HTERT RPE-1 (cell line): ENCODE data around the gene SHKBP1.

Source experiments
- in situ Hi-C: fragments of 300-500 bp; cut with MboI; formaldehyde crosslinking; loops from 4 replicates; pipeline ENCODE4 v1.14.3; 2020; ENCODE audit warnings: low sequenced_read_pairs

Gene SHKBP1

DNA sequence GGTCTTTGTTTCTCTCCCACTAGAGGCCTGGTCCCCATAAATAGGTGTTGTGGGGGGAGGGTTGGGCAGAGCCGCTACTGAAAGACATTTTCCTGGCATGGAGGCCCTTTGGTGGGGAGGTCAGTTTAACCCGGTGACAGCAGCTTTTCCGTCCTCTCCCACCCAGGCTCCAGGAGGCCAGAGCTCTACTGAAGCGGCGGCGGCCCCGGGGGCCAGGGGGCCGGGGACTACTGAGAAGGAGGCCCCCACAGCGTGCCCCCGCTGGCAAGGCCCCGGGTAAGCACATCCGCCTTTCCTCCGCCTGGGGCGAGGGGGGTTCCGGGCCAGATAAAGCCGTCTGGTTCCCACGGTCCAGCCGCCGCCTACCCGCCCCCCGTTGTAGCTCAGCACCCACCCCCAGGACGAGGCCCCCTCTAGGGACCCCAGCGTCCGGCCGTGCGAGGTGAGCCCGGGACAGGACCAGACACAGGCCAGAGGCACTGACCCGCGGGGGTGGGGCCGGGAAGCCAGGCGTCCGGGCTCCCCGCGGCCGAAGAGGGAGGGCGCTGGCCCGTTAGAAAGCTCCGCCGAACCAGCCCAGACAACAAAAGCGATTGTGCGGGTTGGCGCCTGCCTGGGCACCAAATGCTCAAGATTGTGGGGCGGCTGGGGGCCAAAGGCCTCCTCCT, 23.4 kb downstream of the SHKBP1 start:
- in situ Hi-C loops = no loop called here

DNA sequence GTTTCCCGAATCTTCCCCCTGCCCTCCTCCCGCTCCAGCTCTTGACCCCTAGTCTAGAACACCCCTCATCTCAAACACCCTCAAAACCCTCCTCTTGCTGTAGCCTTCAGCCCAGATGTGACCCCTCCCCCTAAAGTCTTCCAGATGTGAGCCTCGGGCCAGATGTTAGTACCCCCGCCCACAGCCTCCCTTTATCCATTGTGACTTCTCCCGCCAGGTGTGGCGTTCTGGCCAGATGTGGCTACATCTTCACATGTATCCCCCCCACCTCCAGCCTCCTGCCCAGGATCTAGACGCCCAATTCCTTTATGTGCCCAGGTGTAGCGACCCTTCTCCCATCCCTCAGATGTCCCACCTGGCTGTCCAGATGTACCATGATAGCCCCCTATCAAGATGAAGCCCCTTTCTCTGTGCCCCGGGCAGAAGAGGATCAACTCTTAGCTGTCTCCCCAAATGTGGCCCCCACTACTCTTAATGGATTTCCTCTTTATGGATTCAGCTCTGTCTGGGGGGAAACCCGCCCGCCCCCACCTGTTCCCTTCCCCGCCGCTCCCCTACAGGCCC, 24.0 kb downstream of the SHKBP1 start:
- in situ Hi-C loops = no loop called here

DNA sequence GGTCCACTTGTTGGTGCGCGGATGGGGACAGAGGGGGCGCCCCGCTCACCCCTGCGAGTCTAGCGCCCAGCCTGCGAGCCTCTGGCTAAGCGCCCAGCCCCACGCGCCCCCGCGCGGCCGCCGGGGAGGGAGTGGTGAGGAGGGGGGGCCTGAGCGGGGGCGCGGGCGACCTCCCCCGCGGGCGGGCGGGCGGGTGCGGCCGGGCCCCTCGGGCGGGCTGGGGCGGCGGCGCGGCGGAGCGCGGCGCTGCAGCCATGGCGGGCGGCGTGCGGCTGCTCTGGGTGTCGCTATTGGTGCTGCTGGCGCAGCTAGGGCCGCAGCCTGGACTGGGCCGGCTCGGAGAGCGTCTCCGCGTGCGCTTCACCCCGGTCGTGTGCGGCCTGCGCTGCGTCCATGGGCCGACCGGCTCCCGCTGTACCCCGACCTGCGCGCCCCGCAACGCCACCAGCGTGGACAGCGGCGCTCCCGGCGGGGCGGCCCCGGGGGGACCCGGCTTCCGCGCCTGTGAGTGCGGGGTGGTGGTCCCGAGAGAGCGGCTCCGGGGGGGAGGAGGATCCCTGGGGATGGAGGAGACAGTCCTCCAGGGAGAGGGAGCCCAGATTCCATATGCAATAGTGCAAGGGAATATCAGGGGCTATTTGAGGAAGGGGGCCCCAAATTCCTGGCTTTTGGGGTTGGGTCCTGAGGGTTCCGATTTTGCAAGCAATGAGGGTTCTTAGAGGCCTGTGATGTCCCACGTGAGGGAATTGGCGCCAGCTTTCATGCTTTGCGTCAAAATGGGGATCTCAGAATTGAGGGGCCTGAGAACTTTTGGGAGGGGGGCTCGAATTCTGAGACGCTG, 24.7 kb downstream of the SHKBP1 start, which contains the start of gene LTBP4:
Gene LTBP4 (plus strand): TSS at position 236 of the 841 bp plus-strand sequence. CDS start 19 bp downstream, at position 255.
- in situ Hi-C loops = no loop called here

DNA sequence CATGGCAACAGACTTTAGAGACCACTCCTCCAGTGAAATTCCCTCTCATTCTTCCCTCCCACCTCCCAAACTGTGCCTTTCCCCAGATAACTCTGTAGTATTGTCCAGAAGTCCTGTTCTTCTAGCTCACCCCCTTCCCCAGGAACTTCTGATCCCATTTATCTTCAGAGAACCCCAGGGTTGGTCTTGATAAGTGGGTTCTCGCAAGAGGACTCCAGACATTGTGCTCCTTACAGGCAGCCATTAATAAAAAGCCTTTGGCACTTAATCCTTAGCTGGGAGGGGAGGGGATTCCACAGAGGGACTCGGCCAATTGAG, 26.4 kb downstream of the SHKBP1 start:
- in situ Hi-C loops = no loop called here

DNA sequence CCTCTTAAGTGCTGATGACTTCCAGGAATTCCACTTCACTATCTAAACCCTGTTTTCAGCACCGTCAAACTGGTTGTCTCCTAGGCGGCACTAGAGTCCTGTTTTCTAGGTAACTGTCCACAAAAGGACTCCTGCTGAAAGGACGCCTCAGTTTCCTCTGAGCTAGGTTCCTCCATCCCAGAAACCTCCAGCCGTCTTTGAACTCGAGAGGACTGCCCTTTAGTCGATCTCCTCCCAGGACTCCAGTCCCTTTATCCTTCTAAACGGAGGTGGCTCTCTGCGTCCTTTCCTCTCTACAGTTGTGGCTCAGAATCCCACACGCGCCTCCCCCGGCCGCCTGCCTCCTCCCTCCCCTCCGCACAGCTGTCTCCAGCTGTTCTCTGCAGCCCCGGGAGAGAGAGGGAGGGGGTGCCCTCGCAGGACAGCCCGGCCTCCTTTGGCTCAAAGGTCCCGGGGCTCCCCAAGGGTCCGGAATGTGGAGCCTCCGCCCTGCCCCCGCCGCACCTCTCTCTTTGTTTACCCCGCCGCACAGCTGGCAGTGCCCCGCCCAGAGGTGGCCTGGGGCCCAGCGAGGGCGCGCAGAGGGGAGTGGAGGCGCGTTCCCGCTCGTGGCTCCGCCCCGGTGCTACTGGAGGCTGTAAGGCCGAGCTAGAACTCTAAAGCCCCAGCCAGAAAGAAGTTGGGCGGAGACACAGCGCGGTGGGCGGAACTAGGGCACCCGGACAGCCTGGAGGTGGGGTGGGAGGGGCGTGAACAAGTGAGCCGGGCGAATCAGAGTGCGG, 26.9 kb downstream of the SHKBP1 start:
- in situ Hi-C loops = no loop called here

DNA sequence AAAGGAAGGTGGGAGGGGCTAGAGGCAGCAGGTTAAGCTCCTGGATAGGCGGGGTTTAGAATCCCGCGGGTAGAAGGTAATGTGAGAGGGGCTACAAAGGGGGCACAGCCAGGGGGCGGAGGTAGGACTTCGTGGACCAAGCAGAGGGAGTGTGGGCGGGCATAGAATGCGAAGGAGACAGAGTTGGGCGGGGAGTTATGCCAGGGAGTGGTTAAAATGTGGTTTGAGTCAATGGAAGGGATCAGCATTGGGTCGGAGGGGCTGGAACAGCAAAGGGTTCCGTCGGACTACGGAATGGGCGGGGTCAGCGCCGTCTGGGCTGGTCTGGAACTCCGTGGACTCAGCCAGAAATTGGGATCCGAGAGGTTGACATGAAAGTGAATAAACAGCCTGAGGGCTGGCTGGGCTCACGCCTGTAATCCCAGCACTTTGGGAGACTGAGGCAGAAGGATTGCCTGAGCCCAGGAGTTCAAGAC, 27.5 kb downstream of the SHKBP1 start:
- in situ Hi-C loops = no loop called here

DNA sequence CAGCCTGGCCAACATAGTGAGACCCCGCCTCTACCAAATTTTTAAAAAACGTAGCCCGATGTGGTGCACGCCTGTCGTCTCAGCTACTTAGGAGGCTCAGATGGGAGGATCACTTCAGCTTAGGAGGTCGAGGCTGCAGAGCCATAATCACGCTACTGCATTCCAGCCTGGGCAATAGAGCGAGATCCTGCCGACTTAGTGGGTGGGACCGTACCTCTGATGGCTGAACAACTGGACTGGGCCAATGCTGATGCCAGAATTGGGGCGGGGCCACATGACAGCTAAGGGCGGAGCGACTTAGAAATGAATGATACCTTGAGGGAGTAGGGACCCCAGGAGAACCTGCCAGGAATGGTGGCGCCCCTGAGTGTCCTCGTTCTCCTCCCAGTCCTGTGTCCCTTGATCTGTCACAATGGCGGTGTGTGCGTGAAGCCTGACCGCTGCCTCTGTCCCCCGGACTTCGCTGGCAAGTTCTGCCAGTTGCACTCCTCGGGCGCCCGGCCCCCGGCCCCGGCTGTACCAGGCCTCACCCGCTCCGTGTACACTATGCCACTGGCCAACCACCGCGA, 28.1 kb downstream of the SHKBP1 start:
- in situ Hi-C loops = no loop called here

DNA sequence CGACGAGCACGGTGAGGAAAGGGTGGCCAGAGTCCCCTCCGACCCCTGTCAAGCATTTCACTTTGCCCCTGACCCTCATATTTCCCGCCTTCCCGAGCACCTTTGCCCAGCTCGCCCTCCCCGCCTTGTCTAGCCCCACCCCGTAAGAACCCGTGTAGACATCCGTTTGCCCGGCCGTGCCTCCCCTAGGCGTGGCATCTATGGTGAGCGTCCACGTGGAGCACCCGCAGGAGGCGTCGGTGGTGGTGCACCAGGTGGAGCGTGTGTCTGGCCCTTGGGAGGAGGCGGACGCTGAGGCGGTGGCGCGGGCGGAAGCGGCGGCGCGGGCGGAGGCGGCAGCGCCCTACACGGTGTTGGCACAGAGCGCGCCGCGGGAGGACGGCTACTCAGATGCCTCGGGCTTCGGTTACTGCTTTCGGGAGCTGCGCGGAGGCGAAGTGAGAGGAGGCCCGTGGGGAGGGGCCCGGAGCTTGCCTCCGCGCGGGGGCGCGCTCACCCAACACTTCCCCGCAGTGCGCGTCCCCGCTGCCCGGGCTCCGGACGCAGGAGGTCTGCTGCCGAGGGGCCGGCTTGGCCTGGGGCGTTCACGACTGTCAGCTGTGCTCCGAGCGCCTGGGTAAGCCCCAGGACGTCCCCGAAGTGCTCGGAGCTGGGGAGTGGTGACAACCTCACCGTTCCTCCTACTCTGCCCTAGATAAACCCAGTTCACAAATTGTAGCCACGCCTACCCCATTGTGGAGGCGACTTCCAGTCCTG, 28.7 kb downstream of the SHKBP1 start:
- in situ Hi-C loops = no loop called here

DNA sequence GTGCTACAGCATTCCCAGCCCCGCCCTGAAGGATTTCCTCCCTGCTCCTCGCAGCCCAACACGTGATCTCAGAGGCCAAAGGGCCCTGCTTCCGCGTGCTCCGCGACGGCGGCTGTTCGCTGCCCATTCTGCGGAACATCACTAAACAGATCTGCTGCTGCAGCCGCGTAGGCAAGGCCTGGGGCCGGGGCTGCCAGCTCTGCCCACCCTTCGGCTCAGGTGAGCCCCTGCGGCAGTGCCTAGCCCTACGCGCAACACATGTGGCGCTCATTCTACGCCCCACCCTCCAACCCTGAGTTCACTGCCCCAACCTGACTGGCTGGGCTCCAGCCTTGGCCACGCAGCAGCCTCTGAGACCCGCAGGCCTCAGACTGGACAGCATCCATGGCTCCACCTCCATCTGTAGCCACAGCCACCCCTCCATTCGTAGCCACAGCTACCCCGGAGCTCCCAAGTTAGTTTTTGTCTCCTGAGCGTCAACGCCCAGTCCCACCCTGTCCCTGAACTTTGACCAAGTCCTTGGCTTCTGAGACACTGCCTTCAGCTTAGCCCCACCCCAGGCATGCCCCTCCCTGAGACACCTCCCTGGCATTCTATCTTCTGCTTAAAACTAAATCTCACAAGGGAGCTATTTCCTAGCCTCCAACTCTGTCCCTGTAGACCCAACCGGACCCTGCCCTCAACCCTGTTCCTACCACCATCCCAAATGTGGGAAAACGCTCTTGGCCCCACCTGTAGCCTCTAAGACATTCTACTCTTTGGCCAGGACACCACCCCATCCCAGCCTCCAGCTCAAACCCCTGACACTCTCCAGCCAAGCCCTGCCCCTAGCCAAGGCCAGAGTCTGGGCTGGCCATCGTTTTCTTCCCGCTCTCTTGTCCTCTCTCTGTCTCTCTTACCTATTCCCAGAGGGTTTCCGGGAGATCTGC, 30.9 kb downstream of the SHKBP1 start:
- in situ Hi-C loops = no loop called here

DNA sequence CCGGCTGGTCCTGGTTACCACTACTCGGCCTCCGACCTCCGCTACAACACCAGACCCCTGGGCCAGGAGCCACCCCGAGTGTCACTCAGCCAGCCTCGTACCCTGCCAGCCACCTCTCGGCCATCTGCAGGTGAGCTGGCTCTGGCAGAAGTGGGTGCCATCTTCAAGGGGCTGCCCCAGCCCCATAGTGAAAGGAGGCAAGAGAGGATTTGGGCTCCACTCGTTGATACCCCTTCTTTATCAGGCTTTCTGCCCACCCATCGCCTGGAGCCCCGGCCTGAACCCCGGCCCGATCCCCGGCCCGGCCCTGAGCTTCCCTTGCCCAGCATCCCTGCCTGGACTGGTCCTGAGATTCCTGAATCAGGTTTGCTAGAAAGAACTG, 31.6 kb downstream of the SHKBP1 start:
- in situ Hi-C loops = no loop called here

DNA sequence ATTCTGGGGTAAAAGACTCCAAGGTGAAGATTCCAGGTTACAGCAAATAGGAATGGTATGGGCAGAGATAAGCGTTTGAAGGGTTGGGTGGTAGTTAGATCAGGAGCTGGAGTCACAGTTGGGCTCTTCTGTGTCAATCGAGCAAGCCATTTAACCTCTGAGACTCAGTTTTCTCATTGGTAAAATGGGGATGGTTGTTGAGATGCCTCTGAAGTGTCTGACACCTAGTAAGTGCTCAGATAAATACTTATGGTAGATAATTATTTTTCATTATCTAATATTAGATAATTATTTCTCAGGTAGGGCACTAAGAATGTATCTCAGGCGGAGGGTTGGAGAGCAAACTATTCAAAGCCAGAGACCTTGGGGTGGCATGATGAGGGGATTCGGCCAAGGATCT, 32.3 kb downstream of the SHKBP1 start:
- in situ Hi-C loops = no loop called here

DNA sequence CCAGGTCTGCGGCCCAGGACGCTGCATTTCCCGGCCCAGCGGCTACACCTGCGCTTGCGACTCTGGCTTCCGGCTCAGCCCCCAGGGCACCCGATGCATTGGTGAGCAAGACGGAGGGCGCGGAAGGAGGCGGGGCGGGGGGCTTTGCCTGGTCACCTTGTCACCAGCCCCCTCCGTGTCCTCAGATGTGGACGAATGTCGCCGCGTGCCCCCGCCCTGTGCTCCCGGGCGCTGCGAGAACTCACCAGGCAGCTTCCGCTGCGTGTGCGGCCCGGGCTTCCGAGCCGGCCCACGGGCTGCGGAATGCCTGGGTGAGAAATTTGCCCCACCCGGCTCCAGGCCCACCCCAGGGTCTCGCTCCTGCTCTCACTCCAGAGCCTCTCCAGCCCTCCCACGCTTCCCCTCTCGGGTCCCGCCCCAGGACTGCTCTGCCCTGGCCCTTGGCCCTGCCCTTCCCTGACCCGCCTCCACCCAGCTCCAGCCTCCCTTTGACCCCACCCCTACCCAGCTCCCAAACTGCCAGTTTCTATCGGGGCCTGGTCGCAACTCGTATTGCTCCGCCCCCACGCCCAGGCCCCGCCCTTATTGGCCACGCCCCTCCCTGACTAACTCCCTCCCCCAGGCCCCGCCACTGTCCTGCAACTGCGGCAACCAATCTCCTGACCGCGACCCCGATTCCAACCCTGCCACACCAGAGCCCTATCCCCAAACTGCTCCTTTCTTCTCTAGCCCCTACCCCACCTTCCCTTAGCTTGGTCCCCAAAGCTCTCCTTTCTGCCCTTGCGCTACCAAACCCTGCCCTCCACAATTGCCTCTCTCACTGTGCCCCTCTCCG, 33.1 kb downstream of the SHKBP1 start:
- in situ Hi-C loops = no loop called here

DNA sequence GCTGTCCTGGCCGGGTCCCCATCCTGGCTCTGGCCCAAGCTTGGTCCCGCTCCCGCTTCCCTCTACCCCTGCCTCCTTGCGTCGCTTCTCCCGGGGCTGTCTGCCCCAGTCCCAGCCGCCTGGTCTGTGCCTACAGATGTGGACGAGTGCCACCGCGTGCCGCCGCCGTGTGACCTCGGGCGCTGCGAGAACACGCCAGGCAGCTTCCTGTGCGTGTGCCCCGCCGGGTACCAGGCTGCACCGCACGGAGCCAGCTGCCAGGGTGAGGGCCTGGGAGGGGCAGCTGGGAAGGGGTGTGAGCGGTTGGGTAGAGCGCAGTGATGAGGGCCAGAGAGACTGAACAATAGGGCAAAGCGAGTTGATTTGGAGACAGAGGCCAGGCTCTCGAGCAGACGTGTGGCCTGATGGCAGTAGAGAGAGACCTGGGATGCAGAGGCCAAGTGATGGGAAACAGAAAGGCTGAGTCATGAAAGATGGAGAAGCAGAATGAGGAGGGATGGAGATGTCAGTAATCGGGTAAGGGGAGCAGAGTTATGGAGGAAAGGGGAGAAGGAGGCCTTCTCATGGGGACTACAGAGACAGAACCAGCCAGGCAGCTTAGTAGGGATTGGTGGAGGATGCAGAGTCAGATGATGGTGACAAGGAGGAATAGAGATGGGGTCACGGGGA, 33.9 kb downstream of the SHKBP1 start:
- in situ Hi-C loops = no loop called here

DNA sequence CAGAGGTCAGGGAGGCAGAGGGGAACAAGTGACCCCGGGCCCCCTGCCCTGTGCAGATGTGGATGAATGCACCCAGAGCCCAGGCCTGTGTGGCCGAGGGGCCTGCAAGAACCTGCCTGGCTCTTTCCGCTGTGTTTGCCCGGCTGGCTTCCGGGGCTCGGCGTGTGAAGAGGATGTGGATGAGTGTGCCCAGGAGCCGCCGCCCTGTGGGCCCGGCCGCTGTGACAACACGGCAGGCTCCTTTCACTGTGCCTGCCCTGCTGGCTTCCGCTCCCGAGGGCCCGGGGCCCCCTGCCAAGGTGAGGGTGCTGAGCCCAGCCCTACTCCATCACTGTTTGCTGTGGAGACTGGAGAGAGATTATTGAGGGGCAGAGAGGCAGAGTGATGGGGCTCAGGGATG, 34.4 kb downstream of the SHKBP1 start:
- in situ Hi-C loops = no loop called here

DNA sequence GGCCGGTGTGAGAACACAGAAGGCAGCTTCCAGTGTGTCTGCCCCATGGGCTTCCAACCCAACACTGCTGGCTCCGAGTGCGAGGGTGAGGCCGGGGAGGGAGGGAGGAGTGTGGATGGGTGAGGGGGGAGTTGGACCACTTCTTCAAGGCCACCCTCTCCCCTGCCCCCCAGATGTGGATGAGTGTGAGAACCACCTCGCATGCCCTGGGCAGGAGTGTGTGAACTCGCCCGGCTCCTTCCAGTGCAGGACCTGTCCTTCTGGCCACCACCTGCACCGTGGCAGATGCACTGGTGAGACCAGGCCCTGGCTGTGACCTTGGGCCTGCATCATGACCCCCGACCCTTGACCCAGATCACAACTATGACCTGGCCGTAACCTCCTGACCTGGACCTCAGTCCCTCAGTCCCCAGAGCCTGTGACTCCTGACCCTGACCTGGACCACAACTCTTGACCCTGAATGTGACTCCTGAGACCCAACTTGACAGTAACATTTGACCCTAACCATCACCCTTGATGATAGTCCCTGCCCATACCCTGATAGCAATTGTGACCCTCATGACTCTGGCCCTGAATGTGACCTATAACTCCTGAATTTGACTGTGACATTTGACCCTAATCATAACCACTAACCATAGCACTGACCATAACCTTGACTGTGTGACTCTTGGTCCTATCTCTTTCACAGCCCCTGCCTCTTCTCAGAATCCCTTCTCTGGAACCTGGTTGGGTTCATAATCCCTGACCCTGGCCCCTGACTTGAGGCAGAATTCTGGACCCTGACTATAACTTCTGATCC, 35.4 kb downstream of the SHKBP1 start:
- in situ Hi-C loops = no loop called here

DNA sequence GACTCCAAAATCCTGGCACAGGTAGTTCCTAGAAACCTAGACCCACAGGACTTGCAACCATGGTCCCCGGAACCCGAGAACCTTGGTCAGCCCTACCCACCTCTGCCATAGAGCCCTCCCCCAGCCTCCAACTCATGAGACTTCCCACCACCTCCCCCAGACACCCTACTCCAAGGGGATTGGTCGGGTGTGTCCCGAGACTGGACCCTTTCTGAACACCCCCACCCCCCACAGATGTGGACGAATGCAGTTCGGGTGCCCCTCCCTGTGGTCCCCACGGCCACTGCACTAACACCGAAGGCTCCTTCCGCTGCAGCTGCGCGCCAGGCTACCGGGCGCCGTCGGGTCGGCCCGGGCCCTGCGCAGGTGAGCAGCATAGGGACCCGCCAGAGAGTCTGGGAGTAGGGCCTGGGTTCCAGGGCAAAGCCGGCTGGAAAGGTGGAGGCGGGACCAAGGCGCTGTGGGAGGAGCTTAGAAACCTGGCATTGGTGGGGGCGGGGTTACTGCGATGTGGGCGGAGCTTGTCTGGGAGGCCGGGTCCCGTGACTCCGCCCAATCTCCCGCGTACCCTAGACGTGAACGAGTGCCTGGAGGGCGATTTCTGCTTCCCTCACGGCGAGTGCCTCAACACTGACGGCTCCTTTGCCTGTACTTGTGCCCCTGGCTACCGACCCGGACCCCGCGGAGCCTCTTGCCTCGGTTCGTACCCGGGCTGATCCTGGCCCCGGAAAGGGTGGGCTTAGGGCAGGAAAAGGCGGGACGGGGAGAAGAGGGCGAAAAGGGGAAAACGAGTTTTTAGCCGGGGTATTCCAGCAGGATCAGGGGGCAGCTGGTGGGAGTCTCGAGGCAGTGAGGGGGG, 36.4 kb downstream of the SHKBP1 start:
- in situ Hi-C loops = no loop called here
